Liver (tissue), 3 donors: Measurements from ENCODE around the gene LRRC9.
A peak's percentile ranks its signal among the peaks of the same experiment; 100 is the strongest.

Experiments
- ATF3 ChIP-seq: IDR thresholded peaks from 2 replicates; pipeline ENCODE4 v1.6.1; 2016; ENCODE audit warnings: antibody characterized with exemption
- EGR1 ChIP-seq, 2 donors: IDR thresholded peaks; 2 replicates each; pipeline ENCODE4 v1.6.1; 2016 to 2018; ENCODE audit warnings: antibody characterized with exemption in 2 of 2, low read depth in 2 of 2
- FOXA1 ChIP-seq: IDR thresholded peaks from 2 replicates; pipeline ENCODE4 v1.6.1; 2016; ENCODE audit warnings: antibody characterized with exemption
- GABPA ChIP-seq, 2 donors: IDR thresholded peaks in 1 of 2; conservative IDR thresholded peaks in 1 of 2; 2 replicates each; pipeline ENCODE4 v1.6.1; 2016; ENCODE audit warnings: antibody characterized with exemption in 2 of 2, mild to moderate bottlenecking in 1 of 2, moderate library complexity in 1 of 2
- HNF4G ChIP-seq: IDR thresholded peaks from 2 replicates; pipeline ENCODE4 v1.6.1; 2016; ENCODE audit warnings: antibody characterized with exemption
- JUND ChIP-seq, 2 donors: IDR thresholded peaks; 2 replicates each; pipeline ENCODE4 v1.6.1; 2016; ENCODE audit warnings: antibody characterized with exemption in 2 of 2
- MAX ChIP-seq: IDR thresholded peaks from 2 replicates; pipeline ENCODE4 v1.6.1; 2016; ENCODE audit warnings: antibody characterized with exemption
- NR2F2 ChIP-seq: IDR thresholded peaks from 2 replicates; pipeline ENCODE4 v1.6.1; 2016; ENCODE audit warnings: antibody characterized with exemption
- RAD21 ChIP-seq, 2 donors: IDR thresholded peaks; 2 replicates each; pipeline ENCODE4 v1.6.1; 2016; ENCODE audit warnings: antibody characterized with exemption in 2 of 2, mild to moderate bottlenecking in 2 of 2
- REST ChIP-seq: IDR thresholded peaks from 2 replicates; pipeline ENCODE4 v1.6.1; 2016; ENCODE audit warnings: antibody characterized with exemption, mild to moderate bottlenecking
- TAF1 ChIP-seq: conservative IDR thresholded peaks from 2 replicates; pipeline ENCODE4 v1.6.1; 2016; ENCODE audit warnings: antibody characterized with exemption, mild to moderate bottlenecking
- YY1 ChIP-seq: IDR thresholded peaks from 2 replicates; pipeline ENCODE4 v1.6.1; 2016; ENCODE audit warnings: antibody characterized with exemption, mild to moderate bottlenecking
- ZBTB33 ChIP-seq: IDR thresholded peaks from 2 replicates; pipeline ENCODE4 v1.6.1; 2016; ENCODE audit warnings: antibody characterized with exemption
- TF ChIP-seq, protein P1 (sequence below): fragments of 150-350 bp; IDR thresholded peaks from 2 replicates; pipeline ENCODE4 v1.5.1; 2017; ENCODE audit warnings: improper control_type of control experiment, low read depth, low read length; ENCODE audit not compliant: missing input control
- donor health status: healthy.
- donor health status: healthy.

- TF ChIP-seq, protein P1, sequence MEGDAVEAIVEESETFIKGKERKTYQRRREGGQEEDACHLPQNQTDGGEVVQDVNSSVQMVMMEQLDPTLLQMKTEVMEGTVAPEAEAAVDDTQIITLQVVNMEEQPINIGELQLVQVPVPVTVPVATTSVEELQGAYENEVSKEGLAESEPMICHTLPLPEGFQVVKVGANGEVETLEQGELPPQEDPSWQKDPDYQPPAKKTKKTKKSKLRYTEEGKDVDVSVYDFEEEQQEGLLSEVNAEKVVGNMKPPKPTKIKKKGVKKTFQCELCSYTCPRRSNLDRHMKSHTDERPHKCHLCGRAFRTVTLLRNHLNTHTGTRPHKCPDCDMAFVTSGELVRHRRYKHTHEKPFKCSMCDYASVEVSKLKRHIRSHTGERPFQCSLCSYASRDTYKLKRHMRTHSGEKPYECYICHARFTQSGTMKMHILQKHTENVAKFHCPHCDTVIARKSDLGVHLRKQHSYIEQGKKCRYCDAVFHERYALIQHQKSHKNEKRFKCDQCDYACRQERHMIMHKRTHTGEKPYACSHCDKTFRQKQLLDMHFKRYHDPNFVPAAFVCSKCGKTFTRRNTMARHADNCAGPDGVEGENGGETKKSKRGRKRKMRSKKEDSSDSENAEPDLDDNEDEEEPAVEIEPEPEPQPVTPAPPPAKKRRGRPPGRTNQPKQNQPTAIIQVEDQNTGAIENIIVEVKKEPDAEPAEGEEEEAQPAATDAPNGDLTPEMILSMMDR, result no peak
- no peak for TF ChIP-seq REST
- TF ChIP-seq JUND (IDR thresholded peaks at IDR 0.05), result no peak
- no peak for TF ChIP-seq YY1
- no peak for TF ChIP-seq NR2F2
- no peak for TF ChIP-seq TAF1
- no peak for TF ChIP-seq MAX
- TF ChIP-seq FOXA1, result no peak
- peak in 1 of 2 donors; percentile 14 for TF ChIP-seq RAD21 (IDR thresholded peaks at IDR 0.05)
- TF ChIP-seq GABPA (IDR thresholded peaks at IDR 0.05 in 1 of 2, conservative IDR thresholded peaks at IDR 0.05 in 1 of 2), result no peak
- no peak for TF ChIP-seq ATF3
- TF ChIP-seq EGR1 (IDR thresholded peaks at IDR 0.05; ENCODE audit: low read depth in 2 of 2), result no peak
- TF ChIP-seq ZBTB33, result no peak
- TF ChIP-seq HNF4G, result no peak
These were observed 84.0 kb downstream of the LRRC9 start for GRCh38 chr14:60003991-60004390.
